Ammon's horn (tissue), 1 donor: ENCODE data around the gene RSBN1L.
A peak's percentile ranks its signal among the peaks of the same experiment; 100 is the strongest.

Source experiments
- DNase-seq: peaks from one replicate; pipeline ENCODE4 v3.0.0-alpha.2; 2016; ENCODE audit warnings: low spot score

Gene RSBN1L

DNA sequence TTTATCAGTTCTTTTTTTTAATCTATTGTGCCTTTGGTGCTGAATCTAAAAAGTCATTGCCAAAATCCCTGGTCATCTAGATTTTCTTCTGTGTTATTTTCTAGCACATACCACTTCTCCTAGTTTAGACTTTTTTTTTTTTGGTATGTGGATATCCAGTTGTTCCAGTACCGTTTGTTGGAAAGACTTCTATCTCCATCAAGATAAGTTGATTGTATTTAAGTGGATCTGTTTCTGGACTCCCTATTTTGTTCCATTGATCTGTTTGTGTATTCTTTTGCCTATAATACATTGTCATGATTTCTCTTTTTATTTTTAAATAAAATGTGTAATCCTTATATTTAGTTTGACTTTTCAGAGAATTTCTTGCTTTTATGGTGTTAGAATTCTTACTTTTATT, 35.5 kb downstream of the RSBN1L start:
- no peak for DNase-seq

DNA sequence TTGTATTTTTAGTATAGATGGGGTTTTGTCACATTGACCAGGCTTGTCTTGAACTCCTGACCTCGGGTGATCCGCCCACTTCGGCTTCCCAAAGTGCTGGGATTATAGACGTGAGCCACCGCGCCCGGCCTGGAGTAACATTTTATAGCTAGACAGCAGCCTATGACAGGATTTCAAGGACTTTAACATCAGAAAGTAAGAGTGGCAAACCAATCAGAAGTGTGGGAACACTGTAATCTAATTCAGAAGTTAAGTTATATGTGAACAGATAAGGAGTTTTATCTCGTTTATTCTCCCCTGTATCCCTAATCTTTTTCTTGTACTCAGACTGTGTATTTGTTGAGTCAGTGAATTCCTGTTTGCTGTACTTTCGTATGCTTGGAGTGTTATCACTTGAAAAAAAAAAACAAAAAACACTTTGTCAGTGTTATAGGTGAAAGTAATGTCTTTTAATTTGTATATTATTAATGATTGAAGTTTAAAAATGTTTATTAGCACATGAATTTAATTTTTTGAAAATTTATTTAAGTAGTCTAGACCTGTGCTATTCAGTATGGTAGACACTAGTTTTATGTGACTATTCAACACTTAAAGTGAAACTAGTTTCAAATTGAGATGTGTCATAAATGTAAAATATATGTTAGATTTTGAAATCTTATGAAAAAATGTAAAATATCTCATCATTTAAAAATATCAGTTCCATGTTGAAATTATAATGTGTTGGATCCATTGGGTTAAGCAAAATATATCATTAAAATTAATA, 38.6 kb downstream of the RSBN1L start:
- DNase-seq, result no peak

DNA sequence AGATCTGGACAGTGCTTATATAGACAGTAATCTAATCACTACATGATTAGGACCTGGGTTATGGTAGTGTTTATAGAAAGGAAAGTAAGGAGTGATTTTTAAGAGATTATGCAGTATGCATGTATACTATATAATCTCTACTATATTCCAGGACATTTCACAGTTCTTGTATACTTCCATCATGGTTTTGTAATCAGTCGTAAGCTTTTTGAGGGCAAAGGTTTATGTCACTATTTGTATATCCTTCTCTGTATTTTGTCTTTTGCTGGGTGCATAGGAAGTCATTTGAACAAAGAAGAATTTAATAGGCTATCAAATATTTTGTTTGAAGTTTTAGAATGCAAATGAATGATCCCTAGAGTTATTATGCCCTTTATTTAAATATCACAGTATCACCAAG, 39.2 kb downstream of the RSBN1L start:
- no peak for DNase-seq

DNA sequence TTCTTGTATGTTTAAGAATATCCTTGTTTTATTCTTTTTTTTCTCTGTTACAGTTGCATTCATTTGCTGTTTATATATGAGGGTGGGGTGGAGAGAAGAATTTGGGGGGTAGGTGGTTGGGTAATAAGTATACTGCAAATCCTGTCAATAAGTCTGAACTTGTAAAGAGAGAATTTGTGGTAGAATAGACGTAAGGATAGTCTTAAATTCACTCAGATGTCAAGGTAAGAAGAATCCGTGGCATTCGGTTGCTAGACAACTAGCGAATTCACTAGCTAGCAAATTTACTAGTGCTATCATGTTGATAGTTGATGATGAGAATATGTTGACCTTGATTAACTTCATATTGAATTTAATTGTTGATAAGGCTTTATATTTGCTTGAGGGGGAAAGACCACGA, 40.7 kb downstream of the RSBN1L start:
- DNase-seq, result no peak

DNA sequence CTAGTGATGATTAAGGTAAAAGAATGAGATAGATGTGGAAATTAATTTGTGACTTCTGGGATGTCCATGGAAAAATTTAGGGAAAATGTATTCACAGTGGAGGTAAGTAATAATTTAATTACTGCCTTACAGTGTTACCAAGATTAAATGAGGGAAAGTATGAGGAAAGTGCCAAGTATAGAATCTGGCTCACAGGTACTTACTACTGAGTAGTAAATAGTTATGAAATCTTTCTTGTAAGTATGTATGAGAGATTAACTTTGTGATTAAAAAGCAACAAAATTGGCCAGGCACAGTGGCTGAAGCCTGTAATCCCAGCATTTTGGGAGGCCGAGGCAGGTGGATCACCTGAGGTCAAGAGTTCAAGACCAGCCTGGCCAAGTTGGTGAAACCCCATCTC, 42.1 kb downstream of the RSBN1L start:
- no peak for DNase-seq

DNA sequence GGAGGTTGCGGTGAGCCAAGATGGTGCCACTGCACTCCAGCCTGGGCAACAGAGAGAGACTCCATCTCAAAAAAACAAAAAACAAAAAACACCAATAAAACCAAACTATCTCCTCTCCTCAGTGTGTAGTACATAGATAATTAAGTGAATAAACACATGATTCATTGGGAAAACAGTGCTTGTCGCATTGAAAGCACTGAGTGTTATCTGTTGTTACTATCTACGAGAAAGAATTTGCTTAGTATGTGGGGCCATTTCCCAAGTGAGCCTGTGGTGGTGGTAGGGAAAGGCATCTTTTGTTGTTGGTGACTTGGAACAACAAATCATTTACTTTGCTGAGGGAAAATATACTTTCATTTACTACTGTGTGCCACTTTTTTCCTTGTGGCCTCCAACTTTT, 42.6 kb downstream of the RSBN1L start:
- no peak for DNase-seq

DNA sequence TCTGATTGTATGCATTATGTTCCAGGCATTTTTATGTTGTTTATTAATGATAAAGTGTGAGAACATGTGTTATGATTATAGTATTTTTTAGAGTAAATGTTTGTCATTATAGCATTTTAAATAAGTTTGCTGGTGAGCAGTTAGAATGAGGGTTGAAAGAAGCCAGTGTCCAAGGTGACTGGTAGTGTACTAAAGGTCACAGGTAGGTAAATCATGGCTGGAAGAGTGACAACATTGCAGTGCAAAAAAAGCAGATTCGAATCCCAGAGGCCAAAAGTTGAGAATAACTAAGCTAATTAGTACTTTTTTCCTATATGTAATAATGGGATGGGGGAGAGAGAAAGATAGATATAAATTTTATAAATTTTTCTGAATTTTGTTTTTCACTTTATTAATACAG, 44.0 kb downstream of the RSBN1L start:
- no peak for DNase-seq

DNA sequence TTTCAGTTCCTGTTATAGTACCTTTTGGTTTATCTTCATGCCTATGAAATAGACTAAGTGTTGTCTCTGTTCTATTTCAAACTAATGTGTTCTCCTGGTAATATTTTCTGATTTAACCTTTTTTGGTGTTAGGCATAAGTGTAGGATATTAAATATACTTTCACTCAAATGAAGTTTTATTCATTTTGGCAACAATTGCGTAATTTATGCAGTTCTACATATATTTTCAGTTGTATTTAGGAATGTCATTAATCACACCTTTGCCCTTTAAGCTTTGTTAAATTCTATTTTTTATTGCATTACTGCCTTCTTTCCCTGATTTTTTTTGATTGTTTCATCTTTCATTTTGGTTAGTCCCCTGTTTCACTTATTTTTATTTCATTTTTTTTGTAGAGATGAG, 47.3 kb downstream of the RSBN1L start:
- DNase-seq, result no peak

DNA sequence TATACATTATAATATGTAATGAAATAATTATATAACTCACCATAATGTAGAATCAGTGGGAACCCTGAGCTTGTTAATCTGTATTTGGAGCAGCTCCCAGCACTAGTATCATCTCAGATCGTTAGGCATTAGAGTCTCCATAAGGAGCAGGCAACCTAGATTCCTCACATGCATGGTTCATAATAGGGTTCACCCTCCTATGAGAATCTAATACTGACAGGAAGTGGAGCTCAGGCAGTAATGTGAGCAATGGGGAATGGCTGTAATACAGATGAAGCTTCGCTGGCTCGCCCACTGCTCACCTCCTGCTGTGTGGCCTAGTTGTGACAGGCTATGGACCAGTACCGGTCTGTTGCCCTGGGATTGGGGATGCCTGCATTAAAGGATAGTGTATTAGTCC, 49.5 kb downstream of the RSBN1L start:
- DNase-seq, result no peak

DNA sequence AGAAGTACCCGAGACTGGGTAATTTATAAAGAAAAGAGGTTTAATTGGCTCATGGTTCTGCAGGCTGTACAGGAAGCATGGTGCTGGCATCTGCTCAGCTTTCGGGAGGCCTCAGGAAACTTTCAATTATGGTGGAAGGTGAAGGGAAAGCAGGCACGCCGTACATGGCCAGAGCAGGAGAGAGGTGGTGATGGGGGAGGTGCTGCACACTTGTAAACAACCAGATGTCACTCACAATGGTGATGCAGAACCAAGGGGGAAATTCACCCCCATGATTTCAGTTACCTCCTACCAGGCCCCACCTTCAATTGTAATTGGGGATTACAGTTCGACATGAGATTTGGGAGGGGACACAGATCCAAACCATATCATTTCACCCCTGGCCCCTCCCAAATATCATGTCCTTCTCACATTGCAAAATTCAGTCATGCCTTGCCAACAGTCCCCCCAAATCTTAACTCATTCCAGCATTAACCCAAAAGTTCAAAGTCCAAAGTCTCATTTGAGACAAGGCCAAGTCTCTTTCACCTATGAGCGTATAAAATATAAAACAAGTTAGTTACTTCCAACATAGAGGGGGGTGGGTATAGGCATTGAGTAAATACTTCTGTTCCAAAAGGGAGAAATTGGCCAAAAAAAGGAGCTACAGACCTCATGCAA, 50.0 kb downstream of the RSBN1L start:
- DNase-seq, result no peak

DNA sequence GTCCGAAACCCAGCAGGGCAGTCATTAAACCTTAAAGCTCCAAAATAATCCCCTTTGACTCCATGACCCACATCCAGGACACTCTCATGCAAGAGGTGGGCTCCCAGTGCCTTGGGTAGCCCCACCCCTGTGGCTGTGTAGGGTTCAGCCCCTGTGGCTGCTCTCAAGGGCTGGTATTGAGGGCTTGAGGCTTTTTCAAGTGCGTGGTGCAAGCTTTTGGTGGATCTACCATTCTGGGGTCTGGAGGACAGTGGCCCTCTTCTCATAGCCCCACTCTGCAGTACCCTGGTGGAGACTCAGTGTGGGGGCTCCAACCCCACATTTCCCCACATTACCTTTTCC, 50.5 kb downstream of the RSBN1L start:
- DNase-seq, result no peak

DNA sequence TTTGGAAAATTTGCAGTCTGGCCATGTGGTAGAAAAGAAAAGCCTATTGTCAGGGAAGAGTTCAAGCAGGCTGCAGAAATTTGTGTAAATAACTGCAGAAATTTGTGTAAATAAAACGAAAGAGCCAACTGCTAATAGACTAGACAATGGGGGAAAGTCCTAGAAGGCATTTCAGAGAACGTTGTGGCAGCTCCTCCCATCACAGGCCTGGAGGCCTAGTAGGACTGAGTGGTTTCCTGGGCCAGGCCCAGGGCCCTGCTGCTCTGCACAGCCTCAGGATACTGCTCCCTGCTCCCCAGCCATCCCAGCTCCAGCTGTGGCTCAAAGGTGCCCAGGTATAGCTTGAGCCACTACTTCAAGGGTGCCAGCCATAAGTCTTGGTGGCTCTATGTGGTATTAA, 50.9 kb downstream of the RSBN1L start:
- no peak for DNase-seq

DNA sequence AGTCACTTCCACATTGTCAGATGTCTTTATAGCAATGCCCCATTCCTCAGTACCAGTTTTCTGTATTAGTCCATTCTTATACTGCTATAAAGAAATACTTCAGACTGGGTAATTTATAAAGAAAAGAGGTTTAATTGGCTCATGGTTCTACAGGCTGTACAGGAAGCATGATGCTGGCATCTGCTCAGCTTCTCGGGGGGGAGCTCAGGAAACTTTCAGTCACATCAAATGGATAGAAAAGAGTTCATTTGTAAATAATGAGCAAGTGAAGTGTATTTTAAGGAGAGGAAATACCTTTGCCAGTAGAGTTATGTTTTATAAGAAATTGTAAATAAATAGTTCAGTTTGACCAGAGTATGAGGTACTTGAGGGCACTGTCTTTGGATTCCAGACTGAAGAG, 51.5 kb downstream of the RSBN1L start:
- no peak for DNase-seq

DNA sequence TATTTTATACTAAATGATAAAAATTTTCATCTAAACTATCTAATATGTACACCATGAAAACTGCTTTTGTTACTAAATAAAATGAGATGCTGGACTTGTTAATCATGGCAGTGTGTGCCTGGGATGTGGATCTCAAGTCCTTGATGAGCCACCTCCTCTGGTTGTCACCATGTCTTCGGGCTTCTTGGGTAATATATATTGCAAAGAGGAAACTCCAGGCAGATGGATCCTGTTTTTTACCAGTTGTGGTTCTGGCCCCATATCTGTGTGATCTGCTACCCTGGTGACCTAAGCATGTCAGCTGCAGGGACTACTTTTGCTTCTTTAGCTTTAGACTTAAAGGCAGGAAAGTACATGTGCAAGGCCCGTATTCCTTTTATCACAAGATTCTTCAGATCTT, 55.8 kb downstream of the RSBN1L start:
- peak; percentile 37 for DNase-seq

DNA sequence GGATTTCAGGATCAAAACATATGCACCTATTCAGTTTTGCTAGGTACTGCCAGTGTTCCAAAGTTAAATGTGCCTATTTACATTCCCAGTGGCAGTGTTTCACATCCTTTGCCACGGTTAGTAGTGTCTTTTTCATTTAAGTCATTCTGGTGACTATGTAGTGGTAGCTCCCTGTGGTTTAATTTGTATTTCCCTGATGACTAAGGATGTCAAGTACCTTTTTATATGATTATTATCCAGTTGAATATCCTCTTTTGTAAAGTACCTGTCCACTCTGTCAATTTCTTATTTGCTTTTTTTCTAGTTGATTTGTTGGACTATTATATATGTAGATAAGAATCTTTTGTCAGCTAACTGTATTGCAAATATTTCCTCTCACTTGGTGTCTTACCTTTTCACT, 56.9 kb downstream of the RSBN1L start:
- DNase-seq, result no peak

DNA sequence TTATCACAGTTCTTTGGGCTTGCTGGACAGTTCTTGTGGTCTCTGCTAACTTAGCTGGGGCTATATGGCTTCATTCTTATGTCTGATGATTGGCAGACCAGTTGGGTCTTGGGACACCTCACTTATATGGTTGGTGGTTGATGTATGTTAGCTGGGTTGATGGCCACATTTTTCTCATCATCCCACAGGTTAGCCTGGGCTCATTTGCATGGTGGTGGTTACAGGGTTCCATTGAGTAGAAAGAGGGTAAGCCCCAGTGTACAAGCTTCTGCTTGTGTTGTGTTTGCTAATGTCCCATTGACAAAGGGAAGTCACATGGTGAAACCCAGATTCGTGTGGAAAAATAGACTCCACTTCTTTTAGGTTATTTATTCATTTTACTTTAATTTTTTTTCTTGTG, 61.3 kb downstream of the RSBN1L start:
- no peak for DNase-seq

DNA sequence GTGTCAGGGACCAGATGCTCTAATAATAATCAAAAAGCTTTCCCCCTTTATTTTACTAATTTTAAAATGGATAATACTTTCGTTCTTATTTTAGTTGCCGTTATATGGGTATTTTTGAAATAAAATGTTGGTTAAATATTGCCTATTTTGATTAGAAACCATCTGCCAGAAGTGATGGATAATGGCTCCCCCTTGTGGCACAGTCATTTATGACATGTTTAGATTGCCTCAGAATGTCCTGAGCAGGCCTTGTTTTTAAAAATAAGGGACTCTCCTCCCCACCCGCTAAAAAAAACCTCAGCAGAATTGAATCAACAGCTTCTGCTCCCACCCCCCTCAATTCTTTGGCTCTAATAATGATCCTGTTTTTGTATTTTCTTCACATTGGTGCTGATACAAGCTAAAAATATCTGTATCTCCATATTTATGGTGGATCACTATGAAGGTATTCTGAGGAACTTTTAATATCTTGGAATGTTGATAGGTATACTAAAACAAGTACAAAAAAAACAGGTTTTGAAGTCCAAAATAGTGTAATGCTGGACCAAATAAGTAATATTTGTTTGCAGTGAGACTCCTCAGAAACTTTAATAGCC, 63.1 kb downstream of the RSBN1L start:
- DNase-seq, result peak; percentile 83

DNA sequence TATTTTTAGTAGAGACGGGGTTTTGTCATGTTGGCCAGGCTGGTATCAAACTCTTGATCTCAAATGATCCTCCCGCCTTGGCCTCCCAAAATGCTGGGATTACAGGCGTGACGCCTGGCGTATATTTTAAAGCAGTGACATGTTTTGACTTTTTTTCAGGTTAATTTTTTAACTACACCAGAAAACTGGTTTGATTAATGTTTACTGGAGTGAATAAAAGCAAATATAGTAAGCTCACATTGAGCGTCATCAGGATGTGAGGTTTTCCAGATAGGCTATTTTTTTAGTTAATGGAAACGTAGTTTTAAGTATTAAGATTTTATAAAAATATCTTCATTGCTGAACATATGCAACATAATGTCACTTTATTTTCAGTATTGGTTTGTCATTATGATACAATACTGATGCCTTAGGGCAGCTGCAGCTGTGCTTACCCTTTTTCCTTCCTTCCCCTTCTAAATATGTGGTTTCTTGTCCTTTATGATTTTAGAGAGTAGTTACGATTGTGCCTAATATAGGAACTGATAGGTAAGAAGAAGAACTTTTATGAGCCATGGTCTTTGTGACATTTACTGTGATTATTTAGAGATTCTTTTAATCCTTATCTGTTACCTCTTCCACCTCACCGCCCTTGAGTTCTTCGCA, 64.7 kb downstream of the RSBN1L start:
- no peak for DNase-seq

DNA sequence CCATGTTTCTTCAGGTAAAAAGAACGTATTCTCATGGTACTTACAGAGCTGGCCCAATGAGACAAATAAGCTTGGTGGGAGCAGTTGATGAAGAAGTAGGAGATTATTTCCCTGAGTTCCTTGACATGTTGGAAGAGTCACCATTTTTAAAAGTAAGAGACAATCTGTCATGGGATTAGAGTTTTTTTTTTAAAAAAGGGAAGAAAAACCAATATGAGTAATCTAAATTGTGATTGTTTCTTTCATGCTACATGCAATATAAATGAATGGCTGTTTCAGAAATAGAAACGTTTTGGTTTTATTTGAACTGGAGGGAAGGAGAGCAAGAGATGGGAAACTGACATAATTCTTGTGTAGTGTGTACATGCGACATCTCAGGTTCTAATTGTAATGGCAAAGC, 69.2 kb downstream of the RSBN1L start:
- no peak for DNase-seq

DNA sequence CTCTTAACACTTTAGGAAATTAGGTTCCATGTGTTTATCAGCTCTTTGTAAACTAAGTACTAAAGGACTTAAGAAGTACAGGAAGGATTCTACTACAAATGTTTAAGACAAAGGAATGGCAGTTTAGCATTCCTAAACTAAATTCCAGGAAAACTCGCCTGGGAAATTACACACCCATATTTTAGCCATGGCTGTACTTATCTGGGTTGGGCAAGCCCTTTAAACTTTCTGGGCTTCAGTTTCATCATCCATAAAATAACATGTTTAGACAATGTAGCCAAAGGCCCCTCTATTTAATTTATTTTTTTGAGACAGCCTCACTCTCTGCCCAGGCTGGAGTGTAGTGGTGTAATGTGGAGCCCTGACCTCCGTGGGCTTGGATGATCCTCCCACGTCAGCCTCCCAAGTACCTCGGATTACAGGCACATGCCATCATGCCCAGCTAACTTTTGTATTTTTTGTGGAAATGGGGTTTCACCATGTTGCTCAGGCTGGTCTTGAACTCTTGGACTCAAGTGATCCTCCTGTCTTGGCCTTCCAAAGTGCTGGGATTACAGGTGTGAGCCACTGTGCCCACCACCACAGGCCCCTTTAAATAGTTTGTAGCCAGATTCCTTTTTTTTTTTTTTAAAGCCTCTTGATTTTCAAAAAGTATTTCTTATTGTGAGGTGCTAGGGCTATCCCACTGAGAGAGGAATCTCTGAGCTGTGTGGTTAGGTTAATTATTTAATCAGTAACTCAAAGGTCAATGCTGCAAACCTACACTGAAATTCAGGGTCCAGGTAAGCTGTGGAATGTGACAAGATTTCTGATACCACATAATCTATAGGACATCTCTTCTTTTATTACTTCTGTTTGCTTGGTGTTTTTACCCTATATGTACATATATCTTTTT, 69.9 kb downstream of the RSBN1L start:
- no peak for DNase-seq

DNA sequence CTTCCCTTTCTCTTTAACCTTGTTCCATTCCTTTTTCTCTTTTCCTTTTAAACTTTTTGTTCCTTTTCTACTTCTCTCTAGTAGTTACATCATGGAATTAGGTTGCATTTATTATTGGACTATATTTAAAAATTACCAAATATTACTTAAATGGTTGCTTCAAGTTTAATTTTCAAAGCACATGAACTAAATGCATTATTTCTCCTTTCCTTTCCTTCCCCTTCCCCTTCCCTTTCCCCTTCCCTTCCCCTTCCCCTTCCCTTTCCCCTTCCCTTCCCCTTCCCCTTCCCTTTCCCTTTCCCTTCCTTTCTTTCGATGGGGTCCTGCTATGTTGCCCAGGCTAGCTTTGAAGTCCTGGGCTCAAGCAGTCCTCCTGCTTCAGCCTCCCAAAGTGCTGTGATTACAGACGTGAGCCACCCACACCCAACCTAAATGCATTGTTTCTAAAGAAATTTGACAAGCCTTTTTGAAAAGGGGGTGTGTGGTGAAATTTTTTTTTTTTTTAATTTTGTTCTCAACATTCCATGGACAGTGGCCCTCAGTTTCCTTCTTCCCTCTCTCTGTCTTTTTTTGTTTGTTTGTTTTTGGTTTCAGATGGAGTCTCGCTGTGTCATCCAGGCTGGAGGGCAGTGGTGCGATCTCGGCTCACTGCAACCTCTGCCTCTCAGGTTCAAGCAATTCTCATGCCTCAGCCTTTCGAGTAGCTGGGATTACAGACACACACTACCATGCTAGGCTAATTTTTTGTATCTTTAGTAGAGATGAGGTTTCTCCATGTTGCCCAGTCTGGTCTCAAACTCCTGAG, 70.7 kb downstream of the RSBN1L start:
- no peak for DNase-seq
